GM12878 (cell line): ENCODE measurements around the gene CADPS. TPM values are rescaled to one million over a fixed set of nuclear protein-coding genes. Genes with fewer than 3 reads are reported as not detected.

Experiments used
- ATAC-seq: fragments of 200-7000 bp; cut with Tn5 transposase; 3 replicates; pipeline ENCODE4 v1.9.1; 2020; ENCODE audit warnings: mild to moderate bottlenecking, moderate library complexity
- BruUV-seq: library from RNA; stranded (reverse); fragments of 400-500 nt; replicated peaks from 2 replicates; lab custom pipeline; 2021; lab: Mats Ljungman, UMichigan
- CTCF ChIA-PET: fragments of 300-600 bp; sonication (Branson Sonifier 250); formaldehyde crosslinking; extraction: SDS; loops from one replicate; lab custom pipeline; 2021; ENCODE audit warnings: inconsistent platforms; lab: Yijun Ruan, JAX
- POLR2A ChIA-PET: fragments of 350-600 bp; formaldehyde crosslinking; extraction: SDS; loops from one replicate; lab custom pipeline; 2021; ENCODE audit warnings: inconsistent platforms; lab: Charles Lee
- RAD21 ChIA-PET: fragments of 300-600 bp; sonication (Branson Sonifier 250); formaldehyde crosslinking; loops from one replicate; lab custom pipeline; 2023; ENCODE audit warnings: antibody characterized with exemption; ENCODE audit not compliant: unreplicated experiment; lab: Charles Lee
- SMC1A ChIA-PET: fragments of 300-600 bp; sonication (Branson Sonifier 250); formaldehyde crosslinking; loops from one replicate; lab custom pipeline; 2023; ENCODE audit not compliant: unreplicated experiment, uncharacterized antibody; lab: Charles Lee
- DNase-seq: peaks from one replicate; pipeline ENCODE4 v3.0.0-alpha.2; 2011; ENCODE audit warnings: low read depth, low spot score
- FAIRE-seq: peaks from 3 replicates; lab custom pipeline; 2011; peaks lifted over from hg19 to GRCh38; lab: Jason Lieb, UNC
- H2AFZ ChIP-seq: 2 replicates; pipeline ENCODE4 v1.6.0; 2011; ENCODE audit warnings: low read depth, low read length, control low read depth; ENCODE audit not compliant: control insufficient read depth
- H3K27ac ChIP-seq: 2 replicates; pipeline ENCODE4 v1.5.1; 2011; ENCODE audit warnings: control low read depth; ENCODE audit not compliant: control insufficient read depth, insufficient read depth
- H3K27me3 ChIP-seq, 2 experiments: replicated peaks in 1 of 2; 2 replicates each; pipeline versions ENCODE4 v1.6.0 to v1.6.1; 2011; ENCODE audit warnings: low read length in 1 of 2; ENCODE audit not compliant: control insufficient read depth in 2 of 2, insufficient read depth in 2 of 2
- H3K36me3 ChIP-seq, 2 experiments: 2 replicates each; pipeline ENCODE4 v1.5.1; 2011; ENCODE audit warnings: low read length in 1 of 2; ENCODE audit not compliant: control insufficient read depth in 2 of 2, insufficient read depth in 2 of 2
- H3K4me1 ChIP-seq: 2 replicates; pipeline ENCODE4 v1.6.1; 2011; ENCODE audit warnings: mild to moderate bottlenecking, low read length, moderate library complexity, mixed read lengths; ENCODE audit not compliant: control insufficient read depth, insufficient read depth
- H3K4me2 ChIP-seq: 2 replicates; pipeline ENCODE4 v1.6.0; 2011; ENCODE audit warnings: control low read depth; ENCODE audit not compliant: control insufficient read depth, insufficient read depth
- H3K4me3 ChIP-seq: fragments of 200-600 bp; sonication (generic); 2 replicates; pipeline ENCODE4 v1.5.1; 2016
- H3K79me2 ChIP-seq: 2 replicates; pipeline ENCODE4 v1.6.0; 2011; ENCODE audit warnings: low read length; ENCODE audit not compliant: control insufficient read depth, insufficient read depth
- H3K9ac ChIP-seq: 2 replicates; pipeline ENCODE4 v1.8.0; 2011; ENCODE audit warnings: low read length, control low read depth, mixed read lengths; ENCODE audit not compliant: control insufficient read depth, insufficient read depth
- H3K9me3 ChIP-seq: replicated peaks from 3 replicates; pipeline ENCODE4 v1.5.1; 2011; ENCODE audit warnings: mild to moderate bottlenecking, low read length; ENCODE audit not compliant: control insufficient read depth, insufficient read depth
- H4K20me1 ChIP-seq: 2 replicates; pipeline ENCODE4 v1.6.0; 2011; ENCODE audit not compliant: control insufficient read depth, insufficient read depth
- ATF3 ChIP-seq: IDR thresholded peaks from 2 replicates; pipeline ENCODE4 v1.6.1; 2011; ENCODE audit warnings: low read depth, mild to moderate bottlenecking, low read length, moderate library complexity, borderline replicate concordance; ENCODE audit errors: extremely low read depth
- CEBPZ ChIP-seq: fragments of 150-350 bp; IDR thresholded peaks from 2 replicates; pipeline ENCODE4 v1.6.1; 2016; ENCODE audit warnings: low read depth, low read length
- EGR1 ChIP-seq, 2 experiments: IDR thresholded peaks; 1 replicate in 1 of 2; 2 replicates in 1 of 2; pipeline ENCODE4 v1.6.1; 2011 to 2012; ENCODE audit warnings: low read depth in 2 of 2, low read length in 2 of 2, borderline replicate concordance in 1 of 2, mild to moderate bottlenecking in 1 of 2, moderate library complexity in 1 of 2
- FOS ChIP-seq: IDR thresholded peaks from 3 replicates; pipeline ENCODE4 v1.6.1; 2011; ENCODE audit warnings: borderline replicate concordance; ENCODE audit not compliant: insufficient read length; ENCODE audit errors: extremely low read depth
- PAX8 ChIP-seq: fragments of 450-650 bp; IDR thresholded peaks from 2 replicates; pipeline ENCODE4 v1.6.1; 2017; ENCODE audit warnings: mild to moderate bottlenecking, moderate library complexity
- SREBF1 ChIP-seq: IDR thresholded peaks from 2 replicates; pipeline ENCODE4 v1.6.1; 2012; ENCODE audit warnings: mild to moderate bottlenecking, low read length
- YY1 ChIP-seq: IDR thresholded peaks from 2 replicates; pipeline ENCODE4 v1.6.1; 2011; ENCODE audit warnings: low read depth, mild to moderate bottlenecking, low read length
- ZNF217 ChIP-seq: fragments of 450-650 bp; IDR thresholded peaks from 2 replicates; pipeline ENCODE4 v1.6.1; 2017; ENCODE audit warnings: antibody characterized with exemption, mild to moderate bottlenecking
- ZNF687 ChIP-seq: fragments of 450-650 bp; IDR thresholded peaks from 2 replicates; pipeline ENCODE4 v1.6.1; 2017; ENCODE audit warnings: mild to moderate bottlenecking, moderate library complexity
- WGBS: methylation state at CpG from one replicate; pipeline ENCODE4 v1.1.6; 2016; ENCODE audit warnings: low lambda C conversion rate; ENCODE audit not compliant: insufficient replicate concordance, insufficient coverage; ENCODE audit errors: missing lambda C conversion rate; 5-methylcytosine and 5-hydroxymethylcytosine counted together
- in situ Hi-C: fragments of 300-500 bp; cut with MboI; formaldehyde crosslinking; loops from 9 replicates; pipeline ENCODE4 v1.14.3; 2018; ENCODE audit warnings: mixed read lengths
- intact Hi-C: fragments of 100-400 bp; cut with micrococcal nuclease; formaldehyde crosslinking; loops from one replicate; pipeline ENCODE4 v1.14.2; 2022; ENCODE audit not compliant: unreplicated experiment
- polyA plus RNA-seq, 11 experiments: library from polyadenylated mRNA; depleted of rRNA in 4 of 11; unstranded in 6 of 11; stranded (reverse) in 5 of 11; fragments of >200 nt; fragmentation: Nextera tagmentation in 4 of 11; fragmentation: Illumina TruSeq in 1 of 11; extraction: Ambion mirVana in 4 of 11; extraction: Trizol in 1 of 11; gene quantifications; 1 replicate in 1 of 11; 2 replicates in 10 of 11; pipeline versions ENCODE4 v1.2.1 to v1.2.3, GENCODE V29; 2011 to 2016; ENCODE audit warnings: inconsistent platforms in 2 of 11, missing spikeins in 2 of 11, low read depth in 1 of 11
- total RNA-seq, 4 experiments: library from RNA; depleted of rRNA in 3 of 4; stranded (reverse); fragments of >200 nt in 3 of 4; fragmentation: Illumina TruSeq in 1 of 4; extraction: Trizol in 1 of 4; gene quantifications; 2 replicates each; pipeline versions ENCODE4 v1.2.1 to v1.2.3, GENCODE V29; 2013 to 2021

CADPS gene
- total and polyA plus RNA-seq, 10 of the 15 experiments (the other 5 are each of a cell fraction or from before 2014, with no cell fraction given) = 0.20 TPM; not detected in 9

GRCh38 chr3:62503516-62503915 lies 371.7 kb downstream of the CADPS start (continued):
- no peak for TF ChIP-seq ZNF687

- ChIA-PET CTCF (interaction anchor here (0.5 to 1.4 kb wide), 2 partner anchors 171 to 298 kb away, joined by 3 to 4 read pairs; no protein-coding TSS in a partner anchor), POLR2A (interaction anchor here (0.5 kb wide), 1 partner anchor 65 kb away, joined by 3 read pairs; no protein-coding TSS in a partner anchor), RAD21 (no interaction called here), SMC1A (interaction anchor here (0.6 to 1.2 kb wide), 3 partner anchors 48 to 227 kb away, joined by 3 read pairs; no protein-coding TSS in a partner anchor)
- Histone ChIP-seq H3K4me2 (no peak overlapping the region), H3K27ac (no peak overlapping the region), H2AFZ (no peak overlapping the region), H4K20me1 (no peaks in the 10 kb centered on the region), H3K36me3 (no peaks in the 10 kb centered on the region), H3K4me3 (no peak overlapping the region), H3K27me3 (no peaks in the 10 kb centered on the region), H3K79me2 (no peaks in the 10 kb centered on the region), H3K9me3 (no peaks in the 10 kb centered on the region), H3K4me1 (no peaks in the 10 kb centered on the region), H3K9ac (no peak overlapping the region)
- in situ Hi-C loops = no loop called here
- intact Hi-C loops = no loop called here
- FAIRE-seq (no peak), DNase-seq (no peak), ATAC-seq (no peak)
- 7% methylated on average over 8 of the region's 8 CpGs for WGBS
- no TSS peak for BruUV-seq
- TF ChIP-seq FOS (no peak), EGR1 (IDR thresholded peaks at IDR 0.05; ENCODE audit: borderline replicate concordance in 1 of 2, low read depth in 2 of 2, low read length in 2 of 2) (no peak), CEBPZ (no peak), ZNF217 (no peak), YY1 (no peak), PAX8 (no peak), SREBF1 (no peak), ATF3 (no peak)
Measured at GRCh38 chr3:62502315-62503300, 372.6 kb downstream of the CADPS start.
